Stimulated activated CD8-positive, alpha-beta memory T cell treated with anti-CD3 and anti-CD28 coated beads, Interleukin-15, amount 100 ng/mL, for 1 hour (primary cell): Measurements from ENCODE around the gene NEBL.

Source experiments
- DNase-seq: peaks from one replicate; pipeline ENCODE4 v3.0.0-alpha.2; 2020; ENCODE audit warnings: low read depth

The NEBL gene

DNA sequence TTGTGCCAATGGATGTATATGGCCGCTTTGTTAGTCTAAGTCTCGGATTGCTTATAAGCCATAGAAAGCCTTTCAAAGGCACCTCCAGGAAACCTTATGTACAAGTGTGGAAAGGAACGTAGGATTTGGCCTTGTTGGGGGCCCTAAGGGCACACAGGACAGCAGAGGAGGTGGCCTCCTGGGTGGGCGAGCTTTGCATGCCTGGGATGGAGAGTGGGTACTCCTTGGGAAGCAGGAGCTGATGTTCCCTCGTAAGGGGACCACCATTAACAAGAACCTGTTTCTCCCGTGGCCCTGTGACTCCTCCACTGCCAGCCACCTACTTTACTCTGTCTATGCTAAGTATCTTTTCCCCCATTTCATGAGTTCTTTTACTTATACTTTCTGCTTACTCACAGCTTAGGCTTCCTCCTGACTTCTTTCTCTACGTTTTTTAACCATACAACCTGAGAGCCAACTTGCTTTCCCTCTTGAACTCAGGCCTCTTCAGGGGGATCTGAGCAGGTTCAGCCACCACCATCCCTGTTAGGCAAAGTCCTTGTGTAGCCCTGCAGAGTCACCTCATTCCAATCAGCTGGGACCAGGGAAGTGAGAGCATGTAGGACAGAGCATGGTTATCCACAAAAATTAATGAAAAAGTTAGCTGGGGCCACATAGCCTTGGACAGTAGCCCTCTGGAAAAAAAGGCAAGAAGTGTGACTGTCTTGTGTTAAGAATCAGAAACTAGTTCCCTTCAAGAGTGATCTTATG is 118.9 kb downstream of the NEBL start:
- DNase-seq = no peak

DNA sequence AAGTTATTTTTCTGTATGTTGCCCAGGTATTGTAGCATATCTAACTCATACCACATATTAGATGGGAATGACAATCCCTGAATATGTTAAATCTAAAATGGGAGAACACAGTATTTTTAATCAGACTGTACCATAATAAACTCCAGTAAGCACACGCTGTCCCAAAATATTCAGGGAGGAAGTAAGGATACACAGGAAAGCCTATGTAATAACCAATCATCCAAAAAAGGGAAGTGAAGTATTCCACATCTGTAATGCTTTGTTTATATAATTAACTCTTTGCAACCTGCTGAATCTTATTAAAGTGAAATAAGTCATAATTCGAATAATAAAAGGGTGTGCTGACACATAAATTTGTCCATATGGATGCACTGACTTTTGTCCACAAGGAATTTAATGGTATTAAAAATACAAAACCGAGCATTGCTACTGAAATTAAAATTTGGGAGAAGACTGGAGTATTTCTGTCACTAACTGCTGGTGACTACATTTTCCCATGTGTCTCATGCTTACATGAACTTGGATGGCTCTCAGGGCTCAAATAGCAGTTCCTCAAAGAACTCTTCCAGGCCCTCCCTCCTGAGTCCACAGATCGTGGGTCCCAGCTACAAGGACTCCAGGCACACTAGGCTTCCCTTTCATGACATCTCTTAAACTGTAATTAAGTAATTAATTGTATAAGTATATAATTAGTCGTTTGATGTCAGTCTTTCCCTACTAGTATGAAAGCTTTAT is 120.6 kb downstream of the NEBL start:
- DNase-seq = no peak

DNA sequence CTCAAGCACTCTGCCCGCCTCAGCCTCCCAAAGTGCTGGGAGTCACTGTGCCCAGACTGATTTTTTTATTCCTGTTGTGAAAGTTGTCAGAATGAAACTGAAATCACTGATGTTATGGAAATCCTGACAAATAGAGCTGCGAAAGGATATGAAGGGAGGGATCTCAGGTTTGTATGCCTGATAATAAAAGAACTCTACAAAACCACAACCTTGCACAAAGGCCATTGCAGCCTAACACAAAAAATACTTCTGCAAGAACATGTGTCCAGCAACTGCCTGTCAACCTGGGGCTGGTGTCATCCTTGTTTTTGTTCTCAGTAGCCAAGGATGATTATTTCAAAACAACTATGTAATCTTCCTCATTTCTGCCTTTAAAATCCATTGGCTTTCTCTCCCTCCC is 126.1 kb downstream of the NEBL start:
- no peak for DNase-seq

DNA sequence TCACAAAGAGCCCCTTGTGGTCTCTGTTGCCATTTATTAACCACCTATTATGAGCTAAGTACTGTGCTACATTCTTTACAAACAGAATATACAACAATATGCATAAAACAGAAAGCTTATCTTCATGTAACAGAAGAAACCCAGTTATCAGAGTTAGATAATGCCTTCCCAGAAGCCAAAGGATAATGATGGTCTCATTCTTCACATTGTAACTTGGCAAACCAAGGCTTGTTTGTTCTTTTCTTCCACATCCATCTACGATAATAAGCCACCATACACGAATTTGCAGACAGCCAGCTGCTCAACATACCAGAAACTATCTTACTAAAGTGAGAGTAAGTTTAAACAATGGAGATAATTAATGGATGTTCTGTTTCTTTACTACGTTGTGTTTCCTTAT is 127.6 kb downstream of the NEBL start:
- DNase-seq = no peak

DNA sequence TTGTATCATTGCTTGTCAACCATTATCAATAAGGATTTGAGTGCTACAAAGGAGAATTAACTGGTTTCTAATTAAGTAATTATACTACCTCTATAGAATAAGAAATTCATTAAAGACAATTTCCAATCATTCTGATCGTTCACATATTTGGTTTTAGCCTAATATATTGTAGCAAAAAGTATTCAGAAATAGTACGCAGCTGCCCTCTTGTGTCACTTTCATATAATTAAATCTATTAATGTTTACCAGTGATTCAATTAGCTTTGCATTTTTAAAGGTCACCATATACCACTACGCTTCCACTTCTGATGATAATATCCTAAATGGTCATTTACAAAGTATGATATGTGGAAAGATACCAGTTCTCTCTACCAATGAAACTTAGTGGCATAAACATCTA is 128.3 kb downstream of the NEBL start:
- no peak for DNase-seq

DNA sequence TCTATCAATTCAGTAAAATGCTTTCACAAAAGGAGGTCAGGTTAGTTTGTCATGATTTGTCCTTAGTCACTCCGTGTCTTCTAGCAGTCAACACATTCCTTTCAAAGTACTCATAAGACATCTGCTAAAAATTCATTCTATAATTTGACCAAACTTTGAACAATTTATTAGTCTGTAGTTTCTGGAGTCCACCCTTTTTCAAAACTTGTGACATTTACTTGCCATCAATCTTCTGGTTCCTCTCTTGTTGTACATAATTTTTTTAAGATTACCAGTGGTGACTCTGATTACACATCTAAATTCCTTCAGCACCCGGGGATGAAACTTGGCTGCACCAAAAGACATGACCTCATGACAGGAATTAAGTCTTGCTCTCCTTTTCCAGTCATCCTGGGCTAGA is 130.1 kb downstream of the NEBL start:
- DNase-seq = no peak

DNA sequence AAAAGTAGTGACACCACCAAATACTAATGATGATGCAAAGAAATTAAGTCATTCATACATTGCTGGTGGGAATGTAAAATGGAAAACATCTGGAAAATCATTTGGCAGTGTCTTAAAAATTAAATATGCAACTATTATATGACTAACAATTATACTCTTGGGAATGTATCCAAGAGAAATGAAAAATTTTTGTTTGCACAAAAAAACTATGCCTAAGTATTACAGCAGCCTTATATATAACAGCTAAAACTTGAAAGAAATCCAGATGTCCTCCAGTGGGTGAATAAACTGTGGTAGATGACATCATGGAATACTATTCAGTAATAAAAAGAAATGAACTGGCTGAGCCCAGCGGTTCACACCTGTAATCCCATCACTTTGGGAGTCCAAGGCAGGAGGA is 132.0 kb downstream of the NEBL start:
- no peak for DNase-seq

DNA sequence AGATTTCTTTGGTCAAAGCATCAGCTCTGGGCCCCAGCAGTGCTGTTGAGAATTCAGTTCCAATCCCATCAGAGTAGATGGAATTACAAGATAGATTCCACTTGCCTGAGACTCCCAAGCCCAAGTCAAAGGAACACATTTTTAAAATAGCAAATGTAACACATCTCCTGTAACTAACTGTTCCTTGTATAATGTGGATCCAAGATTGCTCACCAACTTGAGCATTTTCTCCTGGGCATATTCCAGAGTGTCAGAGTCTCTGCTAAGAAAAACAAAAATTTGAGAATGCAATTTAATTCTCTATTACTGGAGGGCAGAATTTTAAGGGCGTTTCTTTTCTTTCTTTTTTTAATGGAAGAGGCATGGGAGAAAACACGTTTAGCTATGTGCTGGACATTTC is 136.7 kb downstream of the NEBL start:
- no peak for DNase-seq

DNA sequence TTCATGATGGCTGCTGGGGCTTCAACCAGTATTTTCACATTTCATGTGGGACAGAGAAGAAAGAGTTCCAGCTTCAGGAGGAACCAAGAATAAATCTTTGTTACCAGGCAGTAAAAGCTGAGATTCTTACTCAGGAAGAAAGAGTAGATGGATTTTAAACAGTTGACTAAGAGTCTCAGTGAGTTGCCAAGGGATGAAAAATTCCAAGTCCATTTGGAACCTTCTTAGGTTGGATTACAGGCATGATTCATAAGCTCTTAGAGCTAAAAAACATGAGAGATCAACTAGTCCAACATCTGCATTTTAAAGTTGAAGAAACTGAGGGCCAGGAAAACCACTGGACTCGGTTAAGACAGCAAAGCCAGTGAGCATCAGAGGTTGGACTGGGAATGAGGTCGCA is 148.6 kb downstream of the NEBL start:
- DNase-seq = no peak

DNA sequence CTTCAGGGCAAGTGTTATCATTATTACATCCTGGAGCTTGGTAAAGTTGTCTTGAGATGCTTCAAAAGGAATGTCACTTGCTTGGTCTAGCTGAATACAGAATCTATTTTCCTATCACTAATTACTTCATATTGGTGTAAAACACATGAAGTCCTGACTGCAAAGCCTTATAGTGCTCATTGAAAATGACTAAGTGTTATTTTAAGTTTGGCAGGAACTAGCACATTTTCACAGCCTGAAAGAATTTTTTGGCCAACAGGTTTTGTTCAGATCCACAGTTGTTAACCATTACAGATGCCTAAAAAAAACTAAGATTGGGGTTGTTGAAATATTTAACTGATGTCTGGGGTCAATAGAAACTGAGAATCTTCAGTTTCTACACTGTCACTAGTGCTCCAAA is 149.3 kb downstream of the NEBL start:
- DNase-seq = no peak

DNA sequence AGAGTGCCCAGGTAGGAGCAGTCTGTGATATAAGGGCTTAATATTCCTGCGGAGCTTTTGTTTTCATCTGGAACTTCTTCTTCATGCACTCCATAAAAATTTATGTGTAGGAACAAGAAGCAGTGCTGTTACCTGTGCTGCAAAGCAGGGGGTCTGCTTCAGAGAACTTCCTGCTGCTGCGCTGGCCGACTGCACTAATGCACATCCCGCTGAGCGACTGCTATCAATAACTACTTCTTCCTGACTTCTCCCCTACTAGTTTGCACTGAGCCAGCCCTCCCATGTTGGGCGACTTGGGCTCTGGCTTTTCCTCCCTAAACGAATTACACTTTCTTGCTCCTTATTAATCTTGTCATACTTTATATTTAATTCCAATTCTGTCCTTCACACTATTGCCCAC is 150.3 kb downstream of the NEBL start:
- no peak for DNase-seq

DNA sequence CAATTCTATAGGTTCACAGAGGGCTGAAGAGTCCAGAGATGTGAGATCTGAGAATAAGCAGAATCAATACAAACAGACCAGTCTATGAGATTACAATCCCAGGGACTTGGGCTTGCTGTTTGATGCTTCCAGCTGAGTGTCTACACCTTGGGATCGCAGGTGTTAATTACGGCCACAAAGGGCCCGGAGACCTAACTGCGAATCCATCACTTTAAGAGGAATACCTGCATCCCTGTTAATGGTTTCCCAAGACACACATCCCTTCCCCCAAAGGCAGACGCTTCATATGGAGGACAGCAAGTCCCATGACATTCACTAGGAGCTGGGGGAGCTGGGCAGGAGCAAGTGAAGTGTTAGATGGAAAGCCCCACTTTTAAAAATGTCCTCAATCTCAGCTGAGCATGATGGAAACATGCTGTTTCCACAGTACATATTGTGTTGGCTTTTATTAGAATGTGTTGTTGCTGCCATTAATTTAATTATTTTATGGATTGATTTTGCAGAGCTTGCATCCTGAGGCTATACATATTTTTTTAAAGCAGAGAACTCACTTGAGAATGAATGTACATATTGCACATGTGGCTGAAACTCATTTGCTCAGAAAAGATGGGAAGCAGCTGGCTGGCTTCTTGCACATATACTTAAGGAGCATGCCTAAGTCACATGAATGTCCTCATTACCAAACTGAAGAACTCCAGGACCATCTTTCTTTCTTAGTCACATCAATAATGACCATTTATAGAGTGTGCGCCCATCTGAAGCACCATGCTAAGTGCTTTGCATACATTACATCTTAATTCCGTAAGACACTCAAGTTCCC is 151.3 kb downstream of the NEBL start:
- no peak for DNase-seq

DNA sequence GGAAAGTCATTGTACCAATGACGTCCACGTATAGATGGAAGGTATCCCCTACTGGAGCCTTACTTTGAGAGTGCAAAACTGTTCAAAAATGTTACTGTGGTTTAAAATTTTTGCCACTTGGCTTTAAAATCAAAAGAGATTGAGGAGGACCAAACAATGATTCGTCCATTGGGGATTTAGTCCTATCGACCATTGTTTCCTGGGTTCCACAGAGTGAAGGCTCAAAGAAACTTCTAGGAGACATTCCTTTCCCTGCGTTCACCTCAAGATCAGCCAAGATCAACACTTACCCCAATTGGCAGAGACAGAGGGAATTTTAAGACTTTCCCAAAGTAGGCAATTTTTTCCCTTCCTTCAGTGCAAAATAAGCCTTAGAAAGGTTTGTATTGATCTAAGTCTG is 152.3 kb downstream of the NEBL start:
- DNase-seq = no peak

DNA sequence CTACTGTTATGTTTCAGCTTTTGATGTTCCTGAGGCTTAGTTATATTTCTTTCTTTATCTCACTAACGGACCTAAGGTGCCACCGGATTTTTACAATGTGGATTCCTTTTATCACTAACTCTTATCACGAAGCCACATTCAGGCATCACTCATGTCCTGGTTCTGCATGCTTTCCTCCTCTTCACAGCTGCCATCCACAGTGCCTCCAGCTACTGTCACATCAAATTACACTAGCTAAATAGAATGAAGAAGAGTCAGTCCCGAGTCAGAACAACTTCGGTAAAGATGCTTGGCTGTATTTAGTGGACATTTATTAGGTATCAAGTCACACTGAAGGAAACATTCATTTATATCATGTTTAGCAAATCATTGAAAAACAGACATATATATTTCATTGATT is 153.2 kb downstream of the NEBL start:
- DNase-seq = no peak

DNA sequence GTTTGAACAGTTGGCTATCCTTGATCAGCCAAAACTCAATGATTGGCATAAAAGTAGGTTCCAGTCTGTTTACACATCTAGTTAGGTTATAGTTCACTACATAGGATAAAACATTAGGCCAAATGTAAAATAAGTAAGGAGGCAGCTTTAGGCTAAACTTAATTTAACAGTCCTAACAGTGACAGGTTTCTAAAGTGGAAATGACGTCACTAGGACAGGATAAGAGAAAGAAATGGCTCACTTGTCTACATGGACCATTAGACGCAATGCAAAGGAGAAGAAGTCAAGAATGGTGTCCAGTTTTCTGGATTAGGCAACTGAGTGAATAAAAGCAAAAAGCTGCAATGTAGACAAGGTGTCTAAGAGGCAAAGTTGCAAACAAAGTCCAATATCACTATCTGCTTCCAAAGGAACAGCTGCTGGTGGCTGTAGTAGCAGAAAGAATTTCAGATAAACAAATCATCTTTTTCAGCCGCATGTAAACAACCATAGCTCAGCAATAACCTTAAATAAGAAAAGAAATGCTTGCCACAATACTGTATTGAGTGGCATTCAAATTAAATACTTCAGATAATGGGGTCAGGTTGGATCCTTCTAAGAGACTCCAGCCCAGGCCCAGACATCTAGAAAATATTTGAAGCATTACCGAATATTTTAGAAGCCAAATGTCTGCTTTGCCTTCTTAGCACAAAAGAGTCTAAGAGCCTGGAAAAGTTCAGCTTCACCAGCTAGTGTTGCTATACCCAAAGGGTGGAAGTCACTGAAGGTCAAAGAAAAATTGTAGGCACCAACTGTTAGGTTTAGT is 154.2 kb downstream of the NEBL start:
- DNase-seq = no peak

DNA sequence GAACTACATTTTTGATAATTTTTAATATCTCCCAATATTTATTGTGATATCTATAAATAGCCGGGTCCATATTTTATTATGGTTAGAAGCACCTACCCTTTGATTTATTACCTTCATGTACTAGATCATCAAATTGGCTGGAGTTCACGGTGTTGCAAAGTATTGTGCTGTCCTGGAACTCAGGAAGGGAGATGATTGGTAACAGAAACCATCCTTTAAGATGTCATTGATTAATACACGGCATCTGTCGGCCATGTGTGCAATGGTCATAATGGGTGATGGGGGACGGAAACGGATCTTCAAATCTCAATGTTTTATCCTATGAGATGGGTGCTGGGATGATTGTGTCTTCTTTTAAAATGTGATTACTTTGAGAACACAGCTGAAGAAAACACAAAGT is 157.0 kb downstream of the NEBL start:
- DNase-seq = no peak

DNA sequence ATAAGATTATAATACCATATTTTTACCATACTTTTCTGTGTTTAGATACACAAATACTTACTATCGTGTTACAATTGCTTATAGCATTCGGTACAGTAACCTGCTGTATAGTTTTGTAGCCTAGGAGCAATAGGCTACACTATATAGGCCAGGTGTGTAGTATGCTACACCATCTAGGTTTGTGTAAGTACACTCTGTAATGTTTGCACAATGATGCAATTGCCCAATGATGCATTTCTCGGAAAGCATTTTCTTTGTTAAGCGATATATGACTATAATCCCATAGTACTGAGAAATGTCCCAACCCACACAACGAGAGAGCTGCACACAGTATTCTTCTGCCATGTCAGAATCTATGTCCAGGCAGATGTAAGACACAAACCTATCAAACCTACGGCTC is 160.0 kb downstream of the NEBL start:
- DNase-seq = no peak
